Nucleus accumbens (tissue), 56 donors: ENCODE data around the gene ADGRV1.
"Not testable (repeated sequence)": the region's sequence is repeated elsewhere in the genome, so short reads cannot be mapped to it uniquely, and the experiment has no call there.

ENCODE experiments used
- DNase-seq, 56 donors: peaks; one replicate each; lab custom pipeline; 2025; lab: John Stamatoyannopoulos, UW

The ADGRV1 gene

DNA sequence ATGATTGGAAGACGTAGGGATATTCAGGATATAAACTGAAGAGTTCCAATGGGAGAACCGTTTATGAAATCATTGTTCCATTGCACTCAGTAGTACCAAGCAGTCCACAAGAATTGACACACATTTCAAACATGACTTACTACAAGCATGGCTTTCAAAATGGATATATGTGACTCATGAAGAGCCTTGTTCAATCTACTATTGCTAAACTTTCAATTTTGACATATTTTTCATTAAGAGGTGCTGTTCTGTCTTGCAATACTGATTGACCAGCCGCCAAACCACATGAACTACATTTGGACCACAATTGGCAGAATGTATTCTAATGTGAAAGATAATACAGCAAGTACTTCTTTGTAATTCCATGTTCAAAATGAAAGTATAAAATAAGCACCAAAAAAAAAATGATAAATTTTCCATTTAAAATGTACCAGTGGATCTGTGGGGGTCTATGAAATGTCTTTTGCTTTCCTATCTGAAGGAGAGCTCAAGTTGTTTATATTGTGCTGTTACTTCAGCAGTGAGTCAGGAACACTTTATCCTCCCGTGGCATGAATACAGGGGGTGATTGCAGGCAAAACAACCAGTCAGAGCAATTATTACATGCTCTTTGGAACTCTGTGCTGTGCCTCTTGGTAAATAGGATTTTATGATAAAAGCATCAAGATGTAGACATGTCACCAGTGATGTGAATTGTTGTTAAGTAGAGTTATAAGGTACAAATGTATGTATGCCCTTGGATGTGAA lies 458.5 kb downstream of the ADGRV1 start:
- DNase-seq = no peak

DNA sequence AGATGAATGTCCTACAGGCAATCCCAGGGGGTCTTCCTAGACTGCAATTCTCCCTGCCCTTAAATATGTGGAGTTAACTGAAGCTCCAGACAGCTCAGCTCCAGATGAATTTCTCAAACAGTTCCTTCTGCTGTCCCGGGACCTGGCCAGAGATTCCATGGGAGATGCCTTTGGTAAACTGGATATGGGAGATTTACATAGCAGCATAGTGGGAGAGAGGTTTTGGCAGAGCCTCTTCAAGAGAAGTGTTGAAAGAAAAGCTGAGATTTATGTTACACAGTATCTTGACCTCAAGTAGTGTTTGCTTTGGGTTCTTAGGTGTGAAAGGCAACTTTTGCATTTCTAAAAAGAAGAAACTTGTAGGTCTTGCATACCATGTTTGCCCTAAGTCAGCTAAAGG lies 459.6 kb downstream of the ADGRV1 start:
- no peak for DNase-seq

DNA sequence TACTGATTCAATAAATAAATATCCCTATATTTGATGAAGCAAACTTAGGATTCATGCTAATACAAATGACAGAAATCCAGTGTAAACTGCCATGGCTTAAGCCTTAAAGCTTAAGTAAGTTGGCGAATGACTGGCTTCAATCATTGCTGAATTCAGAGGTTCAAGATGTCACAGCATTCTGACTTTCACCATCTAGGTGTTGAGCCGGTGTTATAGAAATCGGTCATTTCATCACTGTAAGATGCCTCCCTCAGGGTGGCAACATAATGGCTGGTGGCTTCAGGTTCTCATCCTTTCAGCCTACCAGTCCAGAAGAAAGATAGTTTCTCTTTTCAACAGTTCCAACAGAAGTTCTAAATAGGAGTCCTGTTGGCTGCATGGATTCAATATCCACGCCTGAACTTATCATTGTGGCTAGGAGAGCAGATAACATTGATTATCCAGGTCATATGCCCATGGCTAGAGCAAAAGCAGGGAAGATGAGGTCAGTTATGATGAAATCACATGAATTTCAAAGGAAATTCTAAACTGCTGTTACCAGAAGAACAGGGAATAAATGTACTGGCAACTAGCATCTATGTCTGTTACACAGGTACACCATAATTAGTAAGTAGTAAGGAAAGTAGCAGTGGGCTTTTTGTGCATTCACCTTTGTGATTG lies 460.2 kb downstream of the ADGRV1 start:
- DNase-seq = no peak

DNA sequence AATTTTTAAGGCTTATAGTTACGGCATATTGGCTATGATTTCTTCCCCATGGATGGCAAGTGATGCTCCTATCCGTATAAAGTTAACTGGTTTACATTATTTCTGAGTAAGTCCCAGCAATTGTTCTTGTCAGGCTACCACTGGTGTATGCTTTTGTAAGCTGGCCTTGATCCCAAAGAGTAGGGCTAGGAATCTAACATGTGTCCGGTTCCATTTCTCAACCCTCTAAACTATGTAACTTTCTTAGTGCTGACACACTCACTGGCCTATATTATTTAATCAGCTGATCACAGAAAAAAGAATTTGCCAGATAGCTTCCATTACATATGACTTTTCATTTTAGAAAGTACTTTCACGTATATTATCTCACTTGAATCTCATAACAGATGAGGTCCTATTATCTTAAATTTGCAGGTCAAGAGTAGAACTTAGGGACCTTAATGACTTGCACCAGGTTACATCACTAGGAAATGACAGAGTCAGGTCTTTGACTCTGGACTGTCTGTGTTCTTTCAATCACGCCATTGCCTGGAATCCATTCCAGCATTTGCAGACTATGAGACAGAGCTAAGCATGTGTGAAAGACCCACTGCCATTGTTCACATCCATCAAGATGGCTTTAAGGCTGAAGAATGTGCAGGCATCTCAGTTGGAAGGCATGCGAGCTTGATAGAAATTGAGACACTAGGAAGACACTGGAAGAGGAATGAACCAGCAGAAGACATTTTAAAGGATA lies 461.6 kb downstream of the ADGRV1 start:
- no peak for DNase-seq

DNA sequence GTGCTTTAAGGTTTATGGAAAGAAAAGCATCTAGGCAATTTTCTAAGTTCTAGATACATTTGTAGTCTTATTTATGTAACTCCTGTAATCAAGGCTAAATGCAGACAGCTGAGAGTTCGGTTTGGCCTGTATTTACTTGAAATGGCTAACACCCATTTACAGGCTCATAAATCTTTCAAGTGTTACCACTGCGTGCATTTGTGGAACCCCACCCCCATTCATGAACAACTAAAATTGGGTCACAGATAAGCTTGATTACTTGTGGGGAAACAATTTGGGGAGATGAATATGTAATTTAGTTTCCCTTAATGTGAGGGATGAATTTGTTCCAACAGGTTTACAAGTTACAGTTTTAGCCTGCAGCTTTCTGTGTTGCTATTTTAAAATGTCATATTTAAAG lies 463.9 kb downstream of the ADGRV1 start:
- DNase-seq = no peak

DNA sequence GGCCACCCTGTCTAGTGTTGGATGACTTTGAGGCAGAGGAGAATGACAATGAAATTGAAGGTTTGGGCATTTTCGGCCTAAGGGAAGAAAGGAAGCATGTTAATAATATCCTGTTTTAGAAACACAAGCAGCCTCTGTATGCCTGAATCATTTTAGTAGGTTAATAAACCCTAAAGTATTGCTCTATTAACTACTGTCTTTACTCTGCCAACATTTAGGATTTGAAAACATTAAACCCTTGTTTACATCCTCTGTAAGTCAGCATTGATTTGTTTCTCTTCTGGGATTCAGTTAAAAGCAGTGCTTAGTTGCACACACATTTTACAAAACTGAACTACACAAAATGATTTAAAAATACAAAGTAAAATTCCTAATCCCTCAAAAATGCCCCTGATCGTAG lies 465.6 kb downstream of the ADGRV1 start:
- no peak for DNase-seq

DNA sequence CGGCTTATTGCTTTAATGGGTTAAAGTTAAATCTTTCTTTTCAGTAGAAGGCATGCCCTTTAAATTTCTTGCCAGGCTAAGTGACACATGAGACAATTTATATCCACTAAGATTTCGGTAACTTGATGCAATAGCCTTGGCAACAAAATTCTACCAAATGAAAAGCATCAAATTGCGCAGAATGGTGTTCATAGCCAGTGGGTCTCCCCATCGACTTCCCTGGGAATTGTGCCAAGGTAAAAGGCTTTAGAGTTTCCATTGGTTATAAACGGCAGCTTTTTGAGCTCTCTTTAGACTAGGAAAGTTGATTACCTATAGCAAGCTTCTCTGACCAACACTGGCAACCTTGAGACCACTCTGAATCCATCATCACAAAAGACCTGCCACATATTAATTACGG lies 466.1 kb downstream of the ADGRV1 start:
- no peak for DNase-seq

DNA sequence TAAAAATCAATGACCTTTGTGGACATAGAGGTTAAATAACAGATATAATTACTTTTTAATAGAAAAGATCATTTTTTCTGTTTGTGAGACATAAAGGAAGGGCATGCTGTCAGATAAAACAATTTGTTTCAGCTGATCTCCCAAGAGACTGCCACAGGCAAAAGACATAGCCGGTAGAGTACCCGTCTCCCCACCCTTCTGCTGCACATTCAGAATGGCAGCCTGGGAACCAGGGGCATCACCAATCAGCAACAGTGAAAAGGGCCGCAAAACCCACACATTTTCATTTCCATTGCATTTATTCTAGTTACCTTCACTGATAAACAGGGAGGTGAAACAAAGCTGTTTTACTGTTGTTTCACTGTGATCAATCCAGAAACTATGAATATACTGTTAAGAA lies 466.9 kb downstream of the ADGRV1 start:
- DNase-seq = no peak

DNA sequence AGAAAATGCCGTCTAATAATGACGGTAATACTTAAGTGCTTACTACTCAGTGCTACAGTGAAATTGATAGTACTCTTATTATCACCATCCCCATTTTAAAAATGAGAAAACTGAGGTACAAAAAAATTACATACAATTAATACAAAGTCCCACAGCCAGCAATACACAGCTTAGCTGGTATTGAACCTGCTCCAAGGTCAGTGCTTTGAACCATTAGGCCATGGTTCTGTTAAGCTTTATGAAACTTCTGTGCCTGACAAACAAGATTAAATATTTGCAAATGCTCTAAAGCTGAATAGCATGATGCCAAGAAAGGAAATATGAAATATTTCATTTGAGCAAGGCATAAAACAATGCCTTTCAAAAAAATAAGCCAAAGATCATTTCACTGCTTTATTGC lies 467.4 kb downstream of the ADGRV1 start:
- DNase-seq = no peak

DNA sequence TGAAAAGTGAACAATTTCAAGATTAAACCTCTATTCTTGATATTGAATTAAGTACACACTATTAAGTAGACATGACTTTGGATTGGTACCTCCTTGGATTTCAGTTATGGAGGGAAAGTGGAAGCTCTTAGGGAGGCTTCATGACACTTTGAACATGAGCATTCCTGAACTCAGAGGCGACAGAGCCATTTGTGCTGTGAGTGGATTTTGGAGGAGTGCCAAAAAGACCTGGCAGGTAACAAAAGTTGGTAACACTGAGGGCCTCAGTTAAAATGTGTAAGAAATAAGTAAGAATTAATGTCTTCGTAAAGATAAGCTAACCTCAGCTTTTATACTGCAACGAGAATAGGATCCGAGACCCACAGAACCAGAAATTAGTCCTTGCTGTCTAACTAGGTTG lies 467.9 kb downstream of the ADGRV1 start:
- DNase-seq = no peak

DNA sequence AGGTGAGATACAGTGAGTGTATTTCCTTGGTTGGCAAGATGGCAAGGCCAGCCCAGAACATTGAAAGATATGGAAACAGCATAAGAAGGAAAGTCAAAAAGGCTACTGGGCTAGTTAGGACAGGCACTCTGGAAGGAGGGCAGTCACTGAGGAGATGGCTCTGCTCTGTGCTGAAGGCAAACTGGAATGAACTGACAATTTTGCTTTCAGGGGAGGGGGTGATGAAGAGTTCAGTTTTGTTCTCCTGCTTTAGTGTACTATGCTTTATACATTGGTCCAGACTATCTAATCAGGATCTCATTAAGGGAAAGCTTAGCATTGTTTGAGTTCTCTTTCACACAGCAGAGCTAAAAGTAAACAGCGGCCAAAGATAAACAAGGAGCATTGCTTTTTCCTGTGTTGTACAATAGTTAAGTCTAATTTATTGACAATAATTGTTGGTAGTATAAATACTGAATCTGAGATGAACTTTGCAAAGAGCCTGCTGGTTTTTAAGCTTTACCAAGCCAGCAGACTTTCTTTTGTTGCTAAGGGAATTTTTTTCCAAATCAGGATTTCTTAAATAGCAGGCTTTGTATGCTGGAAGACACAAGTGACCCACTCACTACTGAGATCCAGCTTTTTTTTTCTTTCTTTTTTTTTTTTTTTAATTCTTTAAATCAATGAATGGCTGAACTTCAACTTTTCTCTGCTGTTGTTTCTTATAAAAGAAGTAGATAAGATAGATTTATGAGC lies 469.0 kb downstream of the ADGRV1 start:
- no peak for DNase-seq

DNA sequence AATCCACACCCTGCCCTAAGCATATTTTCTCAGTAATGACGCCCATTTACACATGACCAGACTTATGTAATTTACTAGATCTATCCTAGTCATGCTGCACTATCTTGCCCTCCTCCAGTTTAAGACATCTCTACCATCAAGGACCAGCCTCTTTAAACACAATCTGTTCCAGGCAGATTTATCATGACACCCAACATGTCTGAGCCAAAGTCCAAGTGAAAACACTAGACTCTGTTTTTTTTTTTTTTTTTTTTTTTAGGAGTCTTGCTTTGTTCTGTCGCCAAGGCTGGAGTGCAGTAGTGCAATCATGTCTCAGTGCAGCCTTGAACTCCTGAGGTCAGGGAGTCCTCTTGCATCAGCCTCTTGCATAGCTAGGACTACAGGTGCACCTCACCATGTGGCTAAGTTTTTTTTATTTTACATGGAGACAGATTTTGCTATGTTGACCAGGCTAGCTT lies 469.9 kb downstream of the ADGRV1 start:
- DNase-seq = no peak

DNA sequence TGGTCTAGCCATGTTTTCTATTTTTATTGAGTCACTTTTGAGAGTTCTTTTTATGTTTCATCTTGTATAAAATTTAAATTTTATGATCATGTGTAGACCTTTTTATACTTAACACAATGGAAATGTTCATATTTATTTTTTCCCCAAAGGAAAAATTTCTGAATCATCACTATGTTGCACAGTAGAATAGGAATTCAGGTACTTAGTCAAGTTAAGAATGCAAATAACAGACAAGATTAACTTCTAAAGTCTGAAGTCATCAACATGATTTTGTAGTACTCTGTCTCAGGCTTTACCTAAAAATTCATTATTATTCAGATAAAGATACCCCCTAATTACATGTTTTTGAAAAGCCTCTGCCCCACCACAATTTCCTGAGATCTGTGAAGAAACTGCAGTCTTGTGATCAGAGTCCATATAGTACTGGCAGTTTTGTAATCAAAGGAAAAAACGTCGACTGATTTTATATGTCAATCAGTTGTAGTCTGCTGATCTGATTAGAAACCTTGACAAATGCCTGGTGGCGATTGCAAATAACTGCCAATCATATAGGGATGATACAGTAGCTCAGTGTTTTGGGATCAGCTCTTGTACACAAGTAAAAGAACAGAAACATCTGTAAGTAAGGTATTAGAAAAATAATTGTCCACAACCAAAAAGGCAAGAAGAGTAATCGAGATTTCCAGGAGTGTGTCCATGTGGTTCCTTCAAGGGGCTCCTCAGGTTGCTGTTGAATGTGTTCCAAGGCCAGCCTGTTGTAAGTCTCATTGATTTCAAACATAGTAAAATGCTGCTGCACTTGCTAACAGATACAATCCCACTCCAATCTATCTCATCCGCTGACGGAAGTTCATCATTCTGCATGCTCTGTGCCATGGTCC lies 472.2 kb downstream of the ADGRV1 start:
- no peak for DNase-seq

DNA sequence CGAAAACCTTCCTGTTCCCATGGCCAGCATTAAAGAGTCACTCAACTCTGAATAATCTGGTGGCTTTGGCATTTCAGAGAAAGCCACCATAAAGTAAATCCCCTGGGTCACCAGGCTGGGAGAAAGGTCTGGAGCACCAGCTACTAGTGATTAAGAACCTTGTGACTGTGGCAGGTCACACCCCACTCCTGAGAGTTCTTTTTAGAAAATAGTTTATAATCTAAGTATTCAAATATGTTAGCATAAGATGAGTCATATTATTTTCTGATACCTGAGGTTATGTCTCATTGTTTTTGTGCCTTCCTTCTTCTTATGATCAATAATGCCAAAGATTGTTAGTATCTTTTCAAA lies 472.8 kb downstream of the ADGRV1 start:
- DNase-seq = no peak

DNA sequence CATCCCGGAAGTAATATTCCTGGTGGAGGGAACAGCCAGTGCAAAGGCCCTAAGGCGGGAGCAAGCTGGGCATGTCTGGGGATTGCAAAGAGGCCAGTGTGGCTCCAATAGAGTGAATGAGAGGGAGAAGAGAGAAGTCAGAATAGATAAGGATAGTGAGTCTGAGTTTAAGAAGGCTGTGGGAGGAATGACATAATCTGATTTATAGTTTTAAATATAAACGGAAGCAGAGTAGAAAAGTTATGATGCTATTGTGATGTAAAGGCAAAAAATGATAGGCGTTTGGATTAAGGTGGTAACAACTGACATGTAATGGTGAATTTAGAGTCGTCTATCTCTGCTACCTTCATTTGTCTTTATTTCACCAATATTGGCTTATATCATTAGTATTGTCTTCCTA lies 473.5 kb downstream of the ADGRV1 start:
- DNase-seq = no peak

DNA sequence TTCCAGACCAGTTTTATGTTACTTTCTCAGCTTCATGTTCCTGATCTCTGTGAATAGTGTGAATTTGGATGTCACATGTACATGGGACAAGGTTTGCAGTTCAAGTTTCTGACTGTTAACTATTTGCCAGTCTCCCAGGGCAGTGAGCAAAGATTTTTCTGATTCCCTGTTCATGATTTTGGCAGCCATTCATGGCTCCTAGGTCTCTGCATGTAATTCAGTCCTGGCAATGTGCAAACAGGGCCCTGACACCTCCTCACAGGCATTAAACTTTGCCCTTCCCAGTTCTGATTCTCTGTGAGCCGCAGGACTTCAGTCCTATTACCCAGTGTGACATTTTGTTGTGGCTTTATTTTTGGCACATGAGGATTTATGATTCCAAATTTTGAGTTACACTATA lies 474.8 kb downstream of the ADGRV1 start:
- DNase-seq = no peak

DNA sequence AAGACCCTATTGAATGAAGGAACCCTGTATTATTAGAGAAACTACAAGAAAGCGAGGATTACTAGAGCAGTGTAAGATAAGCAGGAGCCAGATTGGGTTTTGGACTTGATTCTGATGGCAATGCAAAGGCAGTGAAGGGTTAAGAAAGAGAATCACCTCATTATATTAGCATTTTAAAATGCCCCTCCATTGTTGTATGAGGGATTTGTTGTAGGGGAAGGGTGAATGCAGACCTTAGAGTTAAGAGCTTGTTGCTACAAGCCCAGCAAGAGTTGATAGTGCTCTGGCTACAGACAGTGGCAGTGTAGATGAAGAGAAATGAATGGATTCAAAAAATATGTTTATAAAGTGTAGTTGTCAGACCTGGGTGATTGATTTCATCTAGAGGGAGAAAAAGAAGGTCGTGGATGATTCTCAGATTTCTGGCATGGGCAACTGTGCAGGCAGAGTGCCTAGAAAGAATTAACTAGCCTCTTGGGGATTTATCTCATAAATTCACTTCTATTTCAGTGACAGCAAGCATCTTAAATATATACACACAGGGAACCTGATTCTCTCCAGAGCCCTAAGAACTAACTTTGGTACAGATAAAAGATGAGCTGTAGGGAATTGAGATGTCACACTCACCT lies 479.7 kb downstream of the ADGRV1 start:
- DNase-seq = no peak

DNA sequence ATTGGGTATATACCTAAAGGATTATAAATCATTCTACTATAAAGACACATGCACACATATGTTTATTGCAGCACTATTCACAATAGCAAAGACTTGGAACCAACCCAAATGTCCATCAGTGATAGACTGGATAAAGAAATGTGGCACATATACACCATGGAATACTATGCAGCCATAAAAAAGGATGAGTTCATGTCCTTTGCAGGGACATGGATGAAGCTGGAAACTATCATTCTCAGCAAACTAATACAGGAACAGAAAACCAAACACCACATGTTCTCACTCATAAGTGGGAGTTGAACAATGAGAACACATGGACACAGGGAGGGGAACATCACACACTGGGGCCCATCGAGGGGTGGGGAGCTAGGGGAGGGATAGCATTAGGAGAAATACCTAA lies 482.5 kb downstream of the ADGRV1 start:
- not testable (repeated sequence) for DNase-seq

DNA sequence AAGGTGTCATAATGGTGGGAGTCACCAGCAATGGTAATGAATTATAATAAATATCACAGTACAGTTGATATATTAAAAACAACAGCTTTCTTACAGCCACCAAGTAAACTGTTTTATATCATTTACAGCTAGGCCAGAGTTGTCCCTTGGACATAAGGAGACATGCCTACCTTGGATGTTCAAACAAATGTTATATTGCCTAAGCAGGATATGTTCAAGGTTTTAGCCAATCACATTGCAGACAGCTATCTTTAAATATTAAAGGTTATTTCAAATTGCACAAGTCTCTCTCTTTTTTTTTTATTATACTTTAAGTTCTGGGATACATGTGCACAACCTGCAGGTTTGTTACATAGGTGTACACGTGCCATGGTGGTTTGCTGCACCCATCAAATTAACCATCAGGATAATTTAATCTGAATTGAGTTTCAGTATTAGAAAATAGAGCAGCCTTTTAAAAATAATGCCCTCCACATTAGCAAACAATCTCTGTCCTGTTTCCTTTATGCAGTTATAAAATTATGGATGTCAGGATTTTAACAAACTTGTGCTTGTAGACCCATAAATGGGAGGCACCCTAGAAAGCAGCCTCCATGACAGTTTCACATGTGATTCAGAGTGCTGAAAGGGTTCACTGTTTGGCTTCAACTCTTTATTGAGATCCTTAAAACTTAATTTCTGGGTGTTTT lies 483.8 kb downstream of the ADGRV1 start:
- DNase-seq = no peak
